Suprapubic skin (tissue), 4 donors: ENCODE data around the gene LAP3.

Experiments used
- EP300 ChIP-seq: sonication (generic); formaldehyde crosslinking; IDR thresholded peaks from one replicate; pipeline ENCODE4 v1.6.1; 2017; ENCODE audit warnings: antibody characterized with exemption
- POLR2A ChIP-seq, 2 donors: fragments of 450-650 bp; IDR thresholded peaks; one replicate each; pipeline ENCODE4 v1.6.1; 2017; ENCODE audit warnings: antibody characterized with exemption in 2 of 2, mild to moderate bottlenecking in 2 of 2, moderate library complexity in 2 of 2
- POLR2AphosphoS5 ChIP-seq, 3 donors: sonication (generic); formaldehyde crosslinking; IDR thresholded peaks; one replicate each; pipeline ENCODE4 v1.6.1; 2017; ENCODE audit warnings: antibody characterized with exemption in 3 of 3
- TF ChIP-seq, protein P1 (sequence below), 2 donors: fragments of 200-600 bp in 1 of 2; fragments of 450-650 bp in 1 of 2; sonication (generic) in 1 of 2; IDR thresholded peaks; one replicate each; pipeline ENCODE4 v1.5.1; 2016 to 2019; ENCODE audit warnings: antibody characterized with exemption in 2 of 2, mild to moderate bottlenecking in 1 of 2, moderate library complexity in 1 of 2

DNA sequence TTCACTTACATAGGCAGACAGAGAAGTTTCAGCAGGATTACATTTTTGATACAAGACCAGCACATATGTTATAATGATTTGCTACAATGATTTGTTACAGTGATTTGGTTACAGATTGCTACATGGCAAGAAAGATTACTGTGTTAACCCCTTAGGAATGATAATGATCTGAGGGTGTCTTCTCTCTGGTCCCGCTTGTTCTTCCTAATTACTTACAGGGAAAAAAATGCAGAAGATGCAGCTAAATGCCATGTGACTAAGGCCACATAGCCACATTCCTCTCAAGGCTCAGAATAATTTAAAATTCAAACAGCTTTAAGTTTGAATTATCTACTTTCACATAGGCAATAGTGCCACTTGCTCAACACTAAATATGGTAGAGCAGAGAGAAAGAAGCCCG lies 9.7 kb upstream of the LAP3 start:
- TF ChIP-seq POLR2A (IDR thresholded peaks at IDR 0.05) (no peak), EP300 (no peak), POLR2AphosphoS5 (IDR thresholded peaks at IDR 0.05) (no peak)
- TF ChIP-seq, protein P1, sequence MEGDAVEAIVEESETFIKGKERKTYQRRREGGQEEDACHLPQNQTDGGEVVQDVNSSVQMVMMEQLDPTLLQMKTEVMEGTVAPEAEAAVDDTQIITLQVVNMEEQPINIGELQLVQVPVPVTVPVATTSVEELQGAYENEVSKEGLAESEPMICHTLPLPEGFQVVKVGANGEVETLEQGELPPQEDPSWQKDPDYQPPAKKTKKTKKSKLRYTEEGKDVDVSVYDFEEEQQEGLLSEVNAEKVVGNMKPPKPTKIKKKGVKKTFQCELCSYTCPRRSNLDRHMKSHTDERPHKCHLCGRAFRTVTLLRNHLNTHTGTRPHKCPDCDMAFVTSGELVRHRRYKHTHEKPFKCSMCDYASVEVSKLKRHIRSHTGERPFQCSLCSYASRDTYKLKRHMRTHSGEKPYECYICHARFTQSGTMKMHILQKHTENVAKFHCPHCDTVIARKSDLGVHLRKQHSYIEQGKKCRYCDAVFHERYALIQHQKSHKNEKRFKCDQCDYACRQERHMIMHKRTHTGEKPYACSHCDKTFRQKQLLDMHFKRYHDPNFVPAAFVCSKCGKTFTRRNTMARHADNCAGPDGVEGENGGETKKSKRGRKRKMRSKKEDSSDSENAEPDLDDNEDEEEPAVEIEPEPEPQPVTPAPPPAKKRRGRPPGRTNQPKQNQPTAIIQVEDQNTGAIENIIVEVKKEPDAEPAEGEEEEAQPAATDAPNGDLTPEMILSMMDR (IDR thresholded peaks at IDR 0.05) = no peak
